VCaP (cell line): ENCODE data around the gene LTBP2.

Experiments used
- H3K27ac ChIP-seq: fragments of 450-650 bp; 2 replicates; pipeline ENCODE4 v1.5.1; 2017
- TF ChIP-seq, protein P1 (sequence below): fragments of 450-650 bp; conservative IDR thresholded peaks from 2 replicates; pipeline ENCODE4 v1.5.1; 2017; ENCODE audit warnings: mild to moderate bottlenecking, moderate library complexity

Gene LTBP2

GRCh38 chr14:74519316-74520074 is 92.5 kb downstream of the LTBP2 start:
- TF ChIP-seq, protein P1, sequence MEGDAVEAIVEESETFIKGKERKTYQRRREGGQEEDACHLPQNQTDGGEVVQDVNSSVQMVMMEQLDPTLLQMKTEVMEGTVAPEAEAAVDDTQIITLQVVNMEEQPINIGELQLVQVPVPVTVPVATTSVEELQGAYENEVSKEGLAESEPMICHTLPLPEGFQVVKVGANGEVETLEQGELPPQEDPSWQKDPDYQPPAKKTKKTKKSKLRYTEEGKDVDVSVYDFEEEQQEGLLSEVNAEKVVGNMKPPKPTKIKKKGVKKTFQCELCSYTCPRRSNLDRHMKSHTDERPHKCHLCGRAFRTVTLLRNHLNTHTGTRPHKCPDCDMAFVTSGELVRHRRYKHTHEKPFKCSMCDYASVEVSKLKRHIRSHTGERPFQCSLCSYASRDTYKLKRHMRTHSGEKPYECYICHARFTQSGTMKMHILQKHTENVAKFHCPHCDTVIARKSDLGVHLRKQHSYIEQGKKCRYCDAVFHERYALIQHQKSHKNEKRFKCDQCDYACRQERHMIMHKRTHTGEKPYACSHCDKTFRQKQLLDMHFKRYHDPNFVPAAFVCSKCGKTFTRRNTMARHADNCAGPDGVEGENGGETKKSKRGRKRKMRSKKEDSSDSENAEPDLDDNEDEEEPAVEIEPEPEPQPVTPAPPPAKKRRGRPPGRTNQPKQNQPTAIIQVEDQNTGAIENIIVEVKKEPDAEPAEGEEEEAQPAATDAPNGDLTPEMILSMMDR = no peak
- no peak overlapping the region for H3K27ac ChIP-seq

GRCh38 chr14:74518221-74518620 is 93.8 kb downstream of the LTBP2 start:
- TF ChIP-seq, protein P1 = no peak
- no peak overlapping the region for H3K27ac ChIP-seq

DNA sequence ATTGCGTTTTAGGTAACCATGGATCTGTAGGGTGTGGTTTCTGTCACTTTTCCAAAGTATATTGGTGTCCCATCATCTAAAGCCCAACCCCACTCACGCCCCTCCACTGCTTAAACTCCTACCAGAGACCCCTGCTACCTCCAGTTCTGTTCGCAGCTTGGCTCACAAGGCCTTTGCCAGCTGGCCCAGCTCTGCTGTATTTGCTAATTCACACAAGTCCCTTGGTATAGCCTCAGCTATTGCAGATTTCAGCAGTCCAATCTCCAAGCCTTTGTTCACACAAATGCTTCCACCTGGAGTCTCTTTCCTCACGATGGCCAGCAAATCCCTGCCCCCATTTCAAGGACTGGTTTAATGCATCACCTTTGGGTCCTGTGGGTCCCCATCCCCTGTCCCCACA is 94.3 kb downstream of the LTBP2 start:
- TF ChIP-seq, protein P1 = no peak

DNA sequence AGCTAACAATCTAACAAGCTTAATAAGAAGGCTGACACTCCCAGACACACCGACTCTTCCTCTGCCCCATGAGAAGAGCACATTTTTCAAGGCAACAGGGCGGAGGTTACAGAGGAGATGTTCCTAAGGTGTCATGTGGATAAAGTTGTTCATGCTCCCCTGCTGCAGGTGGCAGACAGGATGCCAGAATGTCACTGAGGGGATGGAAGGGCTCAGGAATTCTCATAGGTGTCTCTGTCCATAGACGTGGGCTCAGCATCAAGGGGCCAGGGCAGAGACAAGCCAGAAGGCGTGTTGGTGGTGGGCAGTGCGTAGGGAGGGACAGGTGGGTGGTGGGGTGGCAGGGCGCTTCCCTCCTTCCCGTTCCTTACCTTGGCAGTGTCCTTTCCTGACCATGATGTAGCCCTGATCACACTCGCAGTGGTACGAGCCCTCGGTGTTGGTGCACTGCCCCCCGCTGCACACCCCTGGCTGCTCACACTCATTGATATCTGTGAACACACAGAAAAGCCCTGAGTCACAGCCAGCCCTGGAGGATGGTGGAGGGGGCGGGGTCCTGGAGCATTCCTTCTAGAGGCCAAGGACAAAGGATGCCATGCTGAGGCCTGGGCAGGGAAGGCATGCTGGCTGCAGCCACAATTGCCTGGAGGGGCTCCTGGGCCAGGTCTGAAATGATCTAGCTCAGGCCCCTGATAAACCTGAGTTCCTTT is 95.4 kb downstream of the LTBP2 start:
- TF ChIP-seq, protein P1 = no peak
- no peak overlapping the region for H3K27ac ChIP-seq

More for the DNA sequence above, 94.3 kb downstream of the LTBP2 start:
- H3K27ac ChIP-seq = no peak overlapping the region

- no peak overlapping the region for H3K27ac ChIP-seq
- TF ChIP-seq, protein P1 = no peak
Observed at GRCh38 chr14:74515891-74516412, 96.1 kb downstream of the LTBP2 start.

GRCh38 chr14:74514471-74514941 is 97.5 kb downstream of the LTBP2 start:
- TF ChIP-seq, protein P1 = no peak
- no peak overlapping the region for H3K27ac ChIP-seq
